Measurements from ENCODE around the gene RPN1.

- TF ChIP-seq CTCF (IDR thresholded peaks at IDR 0.05; ENCODE audit: low read depth, low read length, missing input control) (no peak), YY1 (IDR thresholded peaks at IDR 0.05) (no peak), GABPA (IDR thresholded peaks at IDR 0.05 in 1 of 2, conservative IDR thresholded peaks at IDR 0.05 in 1 of 2) (no peak), REST (IDR thresholded peaks at IDR 0.05) (no peak), RAD21 (IDR thresholded peaks at IDR 0.05) (no peak)
Observed at GRCh38 chr3:128648402-128648801, 2.2 kb downstream of the RPN1 start.
